HEK293 (cell line): ENCODE measurements around the gene VAV2.

Experiments used
- CTCF ChIA-PET: fragments of 350-600 bp; formaldehyde crosslinking; extraction: SDS; loops from one replicate; lab custom pipeline; 2021; ENCODE audit warnings: antibody characterized with exemption; lab: Yijun Ruan, JAX
- POLR2A ChIA-PET: fragments of 300-600 bp; formaldehyde crosslinking; extraction: SDS; loops from one replicate; lab custom pipeline; 2020; ENCODE audit warnings: antibody characterized with exemption, inconsistent platforms; lab: Yijun Ruan, JAX
- H3K27ac ChIP-seq: fragments of 200-500 bp; sonication (Bioruptor generic); 2 replicates; pipeline ENCODE4 v1.5.1; 2014; ENCODE audit warnings: low read depth, low read length, control low read depth, inconsistent platforms; ENCODE audit errors: extremely low read depth
- H3K36me3 ChIP-seq, 2 experiments: fragments of 200-500 bp in 1 of 2; sonication (Bioruptor generic) in 1 of 2; 1 replicate in 1 of 2; 2 replicates in 1 of 2; pipeline ENCODE4 v1.5.1; 2014 to 2017; ENCODE audit warnings: inconsistent platforms in 2 of 2, low read length in 2 of 2; ENCODE audit not compliant: control insufficient read depth in 2 of 2, insufficient read depth in 1 of 2
- H3K4me1 ChIP-seq: fragments of 200-500 bp; sonication (Bioruptor generic); 2 replicates; pipeline ENCODE4 v1.5.1; 2014; ENCODE audit warnings: mild to moderate bottlenecking, low read length, inconsistent platforms; ENCODE audit not compliant: control insufficient read depth, insufficient read depth
- H3K4me3 ChIP-seq: 2 replicates; pipeline ENCODE4 v1.5.1; 2011; ENCODE audit warnings: low read depth, mild to moderate bottlenecking, control low read depth, low read length, moderate library complexity
- H3K9me3 ChIP-seq: fragments of 200-500 bp; sonication (Bioruptor generic); 2 replicates; pipeline ENCODE4 v1.5.1; 2014; ENCODE audit warnings: low read depth, low read length, inconsistent platforms; ENCODE audit not compliant: control insufficient read depth, insufficient read depth
- GLIS2 ChIP-seq: fragments of 450-650 bp; formaldehyde crosslinking; IDR thresholded peaks from 2 replicates; pipeline ENCODE4 v1.5.1; 2016; ENCODE audit warnings: missing biosample characterization, missing genetic modification characterization
- IKZF3 ChIP-seq: fragments of 450-650 bp; IDR thresholded peaks from 2 replicates; pipeline ENCODE4 v1.5.0; 2018; ENCODE audit warnings: missing biosample characterization, mild to moderate bottlenecking, missing genetic modification characterization, moderate library complexity
- OSR2 ChIP-seq: fragments of 450-650 bp; formaldehyde crosslinking; IDR thresholded peaks from 2 replicates; pipeline ENCODE4 v1.5.1; 2016; ENCODE audit warnings: missing biosample characterization, missing genetic modification characterization
- OVOL3 ChIP-seq: fragments of 450-650 bp; formaldehyde crosslinking; IDR thresholded peaks from 2 replicates; pipeline ENCODE4 v1.5.1; 2016; ENCODE audit warnings: missing biosample characterization, missing genetic modification characterization
- ZBTB1 ChIP-seq: fragments of 450-650 bp; formaldehyde crosslinking; IDR thresholded peaks from 2 replicates; pipeline ENCODE4 v1.5.1; 2016; ENCODE audit warnings: missing biosample characterization, missing genetic modification characterization
- ZBTB8A ChIP-seq: fragments of 450-650 bp; formaldehyde crosslinking; IDR thresholded peaks from 2 replicates; pipeline ENCODE4 v1.5.1; 2016; ENCODE audit warnings: missing biosample characterization, missing genetic modification characterization
- ZNF121 ChIP-seq: fragments of 450-650 bp; formaldehyde crosslinking; IDR thresholded peaks from 2 replicates; pipeline ENCODE4 v1.5.1; 2016; ENCODE audit warnings: missing biosample characterization, missing genetic modification characterization
- ZNF155 ChIP-seq: fragments of 450-650 bp; formaldehyde crosslinking; IDR thresholded peaks from 2 replicates; pipeline ENCODE4 v1.5.1; 2016; ENCODE audit warnings: missing biosample characterization, missing genetic modification characterization
- ZNF239 ChIP-seq: fragments of 450-650 bp; formaldehyde crosslinking; IDR thresholded peaks from 2 replicates; pipeline ENCODE4 v1.5.1; 2016; ENCODE audit warnings: missing biosample characterization, missing genetic modification characterization
- ZNF324 ChIP-seq: fragments of 450-650 bp; formaldehyde crosslinking; IDR thresholded peaks from 2 replicates; pipeline ENCODE4 v1.5.1; 2016; ENCODE audit warnings: missing biosample characterization, missing genetic modification characterization
- ZNF423 ChIP-seq: fragments of 450-650 bp; formaldehyde crosslinking; IDR thresholded peaks from 2 replicates; pipeline ENCODE4 v1.5.1; 2016; ENCODE audit warnings: missing biosample characterization, missing genetic modification characterization
- ZNF558 ChIP-seq: fragments of 450-650 bp; formaldehyde crosslinking; IDR thresholded peaks from 2 replicates; pipeline ENCODE4 v1.5.1; 2016; ENCODE audit warnings: missing biosample characterization, missing genetic modification characterization
- ZNF664 ChIP-seq: fragments of 450-650 bp; formaldehyde crosslinking; IDR thresholded peaks from 2 replicates; pipeline ENCODE4 v1.5.1; 2016; ENCODE audit warnings: missing biosample characterization, missing genetic modification characterization
- ZNF776 ChIP-seq: fragments of 450-650 bp; formaldehyde crosslinking; IDR thresholded peaks from 2 replicates; pipeline ENCODE4 v1.5.0; 2017; ENCODE audit warnings: missing biosample characterization, missing genetic modification characterization, borderline replicate concordance
- ZNF785 ChIP-seq: fragments of 450-650 bp; formaldehyde crosslinking; IDR thresholded peaks from 2 replicates; pipeline ENCODE4 v1.5.1; 2016; ENCODE audit warnings: missing biosample characterization, missing genetic modification characterization
- ZSCAN16 ChIP-seq: fragments of 450-650 bp; formaldehyde crosslinking; IDR thresholded peaks from 2 replicates; pipeline ENCODE4 v1.5.1; 2016; ENCODE audit warnings: missing biosample characterization, missing genetic modification characterization
- TF ChIP-seq, protein P1 (sequence below): fragments of 450-650 bp; formaldehyde crosslinking; IDR thresholded peaks from 2 replicates; pipeline ENCODE4 v1.5.1; 2016; ENCODE audit warnings: missing biosample characterization, missing genetic modification characterization, low read depth
- TF ChIP-seq, protein P2 (sequence below): fragments of 450-650 bp; formaldehyde crosslinking; IDR thresholded peaks from 2 replicates; pipeline ENCODE4 v1.5.1; 2017; ENCODE audit warnings: missing biosample characterization, missing genetic modification characterization
- TF ChIP-seq, protein P3 (sequence below): fragments of 450-650 bp; formaldehyde crosslinking; IDR thresholded peaks from 2 replicates; pipeline ENCODE4; 2016; ENCODE audit warnings: missing biosample characterization, missing genetic modification characterization
- TF ChIP-seq, protein P4 (sequence below): fragments of 450-650 bp; formaldehyde crosslinking; IDR thresholded peaks from 2 replicates; pipeline ENCODE4 v1.5.1; 2016; ENCODE audit warnings: missing biosample characterization, missing genetic modification characterization

VAV2 gene

DNA sequence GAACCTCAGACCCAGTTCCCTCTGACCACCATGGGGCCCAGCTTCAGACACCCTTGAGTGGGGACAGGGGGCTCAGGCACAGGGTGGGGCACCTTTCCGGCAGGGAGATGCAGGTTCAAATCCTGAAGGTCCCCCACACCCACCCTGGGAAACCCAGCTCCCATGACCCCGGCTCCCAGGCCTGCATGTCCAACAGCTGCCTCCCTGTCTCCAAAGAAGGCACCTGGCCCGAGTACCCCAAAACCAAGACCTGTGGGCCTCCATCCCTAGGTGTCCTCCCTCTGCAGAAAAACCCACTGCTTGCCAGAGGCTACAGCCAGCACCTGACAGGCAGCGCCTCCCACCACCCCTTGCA lies 38.5 kb downstream of the VAV2 start (continued):
- TF ChIP-seq, protein P1, sequence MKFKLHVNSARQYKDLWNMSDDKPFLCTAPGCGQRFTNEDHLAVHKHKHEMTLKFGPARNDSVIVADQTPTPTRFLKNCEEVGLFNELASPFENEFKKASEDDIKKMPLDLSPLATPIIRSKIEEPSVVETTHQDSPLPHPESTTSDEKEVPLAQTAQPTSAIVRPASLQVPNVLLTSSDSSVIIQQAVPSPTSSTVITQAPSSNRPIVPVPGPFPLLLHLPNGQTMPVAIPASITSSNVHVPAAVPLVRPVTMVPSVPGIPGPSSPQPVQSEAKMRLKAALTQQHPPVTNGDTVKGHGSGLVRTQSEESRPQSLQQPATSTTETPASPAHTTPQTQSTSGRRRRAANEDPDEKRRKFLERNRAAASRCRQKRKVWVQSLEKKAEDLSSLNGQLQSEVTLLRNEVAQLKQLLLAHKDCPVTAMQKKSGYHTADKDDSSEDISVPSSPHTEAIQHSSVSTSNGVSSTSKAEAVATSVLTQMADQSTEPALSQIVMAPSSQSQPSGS (tag by site-specific recombination) = no peak
- TF ChIP-seq, protein P2, sequence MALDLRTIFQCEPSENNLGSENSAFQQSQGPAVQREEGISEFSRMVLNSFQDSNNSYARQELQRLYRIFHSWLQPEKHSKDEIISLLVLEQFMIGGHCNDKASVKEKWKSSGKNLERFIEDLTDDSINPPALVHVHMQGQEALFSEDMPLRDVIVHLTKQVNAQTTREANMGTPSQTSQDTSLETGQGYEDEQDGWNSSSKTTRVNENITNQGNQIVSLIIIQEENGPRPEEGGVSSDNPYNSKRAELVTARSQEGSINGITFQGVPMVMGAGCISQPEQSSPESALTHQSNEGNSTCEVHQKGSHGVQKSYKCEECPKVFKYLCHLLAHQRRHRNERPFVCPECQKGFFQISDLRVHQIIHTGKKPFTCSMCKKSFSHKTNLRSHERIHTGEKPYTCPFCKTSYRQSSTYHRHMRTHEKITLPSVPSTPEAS = no peak

DNA sequence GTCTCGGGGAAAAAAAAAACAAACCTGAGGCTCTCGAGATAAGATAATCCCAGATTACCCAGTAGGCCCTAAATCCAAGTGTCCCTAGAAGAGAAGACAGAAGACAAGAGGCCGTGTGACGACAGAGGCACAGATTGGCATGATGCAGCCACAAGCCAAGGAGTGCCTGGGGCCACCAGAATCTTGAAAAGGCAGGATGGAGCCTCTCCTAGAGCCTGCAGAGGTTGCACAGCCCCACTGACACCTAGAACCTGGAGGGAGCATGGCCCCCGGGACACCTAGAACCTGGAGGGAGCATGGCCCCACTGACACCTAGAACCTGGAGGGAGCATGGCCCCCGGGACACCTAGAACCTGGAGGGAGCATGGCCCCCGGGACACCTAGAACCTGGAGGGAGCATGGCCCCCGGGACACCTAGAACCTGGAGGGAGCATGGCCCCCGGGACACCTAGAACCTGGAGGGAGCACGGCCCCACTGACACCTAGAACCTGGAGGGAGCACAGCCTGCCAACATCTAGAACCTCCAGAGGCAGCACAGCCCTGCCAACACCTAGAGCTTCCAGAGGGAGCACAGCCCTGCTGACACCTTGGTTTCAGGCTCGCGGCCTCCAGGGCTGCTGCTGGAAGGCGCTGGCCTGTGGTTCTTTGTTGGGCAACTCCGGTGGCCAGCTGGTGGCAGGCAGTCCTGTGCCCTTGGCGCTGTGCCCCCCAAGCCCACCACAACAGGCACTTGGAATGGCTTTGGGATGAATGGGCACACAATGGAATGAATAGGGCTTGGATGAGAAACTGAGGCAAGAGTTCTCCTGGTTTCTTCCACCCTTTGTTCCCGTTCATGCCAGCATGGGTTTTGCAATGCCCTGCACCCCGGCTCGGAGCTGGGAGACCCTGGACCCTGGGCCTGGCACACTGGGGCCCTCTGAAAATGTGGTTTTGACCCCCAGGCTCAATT lies 39.2 kb downstream of the VAV2 start:
- Histone ChIP-seq H3K36me3 (no peaks in the 10 kb centered on the region), H3K9me3 (no peaks in the 10 kb centered on the region), H3K4me1 (no peaks in the 10 kb centered on the region), H3K27ac (no peak overlapping the region), H3K4me3 (no peak overlapping the region)
- POLR2A ChIA-PET = no interaction called here
- TF ChIP-seq ZBTB8A (tag by site-specific recombination) (peak; percentile 30; the same call in 1 of the 2 replicates), ZBTB1 (no peak), OSR2 (tag by site-specific recombination) (no peak)
- TF ChIP-seq, all 188 proteins: peak for 1
- CTCF ChIA-PET = no interaction called here

DNA sequence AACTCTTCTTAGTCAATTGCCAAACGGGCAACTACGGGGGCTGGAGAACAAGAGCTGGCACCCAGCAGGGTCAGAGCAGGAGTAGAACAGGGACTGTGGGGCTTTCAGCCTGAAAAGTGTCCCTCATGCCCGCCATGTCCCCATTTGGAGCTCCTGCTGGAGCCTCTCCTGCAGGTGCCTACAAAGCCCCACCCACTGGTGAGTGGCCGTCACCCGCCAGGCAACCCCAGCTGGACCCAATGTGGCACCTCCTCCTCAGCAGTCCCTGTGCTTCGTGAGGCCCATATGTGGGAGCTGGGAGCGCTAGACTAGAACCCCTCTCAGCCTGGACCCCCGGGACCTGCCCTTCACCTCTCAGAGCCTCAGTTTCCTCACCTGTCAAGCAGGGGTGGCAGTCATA lies 40.9 kb downstream of the VAV2 start:
- Histone ChIP-seq H3K27ac (no peak overlapping the region), H3K9me3 (no peaks in the 10 kb centered on the region), H3K36me3 (no peaks in the 10 kb centered on the region), H3K4me3 (no peak overlapping the region), H3K4me1 (no peaks in the 10 kb centered on the region)
- no peak for TF ChIP-seq ZNF239
- TF ChIP-seq ZNF664 (tag by site-specific recombination) = no peak
- TF ChIP-seq OVOL3 (tag by site-specific recombination) = no peak
- TF ChIP-seq ZBTB1 = no peak
- TF ChIP-seq, protein P3, sequence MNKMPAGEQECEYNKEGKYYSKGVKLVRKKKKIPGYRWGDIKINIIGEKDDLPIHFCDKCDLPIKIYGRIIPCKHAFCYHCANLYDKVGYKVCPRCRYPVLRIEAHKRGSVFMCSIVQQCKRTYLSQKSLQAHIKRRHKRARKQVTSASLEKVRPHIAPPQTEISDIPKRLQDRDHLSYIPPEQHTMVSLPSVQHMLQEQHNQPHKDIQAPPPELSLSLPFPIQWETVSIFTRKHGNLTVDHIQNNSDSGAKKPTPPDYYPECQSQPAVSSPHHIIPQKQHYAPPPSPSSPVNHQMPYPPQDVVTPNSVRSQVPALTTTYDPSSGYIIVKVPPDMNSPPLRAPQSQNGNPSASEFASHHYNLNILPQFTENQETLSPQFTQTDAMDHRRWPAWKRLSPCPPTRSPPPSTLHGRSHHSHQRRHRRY (tag by site-specific recombination) = no peak
- no peak for TF ChIP-seq IKZF3 (tag by site-specific recombination)
- TF ChIP-seq ZNF776 (tag by site-specific recombination) = no peak
- TF ChIP-seq ZSCAN16 (tag by site-specific recombination) = no peak
- no peak for TF ChIP-seq ZNF121 (tag by site-specific recombination)
- no peak for TF ChIP-seq GLIS2
- TF ChIP-seq ZNF155 = no peak
- ChIA-PET POLR2A (no interaction called here), CTCF (no interaction called here)

DNA sequence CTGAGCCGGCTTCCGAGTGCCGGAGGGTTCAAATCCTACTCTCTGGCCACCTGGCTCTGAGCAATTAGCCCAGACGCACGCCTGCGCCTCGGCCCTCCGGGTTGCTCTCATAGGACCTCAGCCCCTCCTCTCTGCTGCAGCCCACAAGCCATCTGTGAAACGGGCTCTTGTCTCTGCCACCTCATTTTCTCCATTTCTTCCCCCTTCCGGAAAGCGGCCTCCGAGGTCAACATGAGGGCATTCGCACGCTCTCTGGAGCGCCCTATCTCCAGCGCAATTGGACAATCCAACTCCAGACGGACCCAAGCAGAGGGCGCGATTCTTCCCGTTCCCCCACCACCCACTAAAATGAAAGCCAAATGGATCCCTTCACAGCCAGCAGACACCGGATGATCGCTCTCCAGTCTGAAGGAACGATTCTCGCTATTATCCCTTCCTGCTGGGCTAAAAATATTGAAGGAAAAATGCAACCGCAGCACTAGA lies 41.5 kb downstream of the VAV2 start:
- Histone ChIP-seq H3K9me3 (no peaks in the 10 kb centered on the region), H3K27ac (no peak overlapping the region), H3K36me3 (no peaks in the 10 kb centered on the region), H3K4me3 (no peak overlapping the region), H3K4me1 (no peaks in the 10 kb centered on the region)
- ChIA-PET POLR2A (no interaction called here), CTCF (no interaction called here)
- TF ChIP-seq, protein P4, sequence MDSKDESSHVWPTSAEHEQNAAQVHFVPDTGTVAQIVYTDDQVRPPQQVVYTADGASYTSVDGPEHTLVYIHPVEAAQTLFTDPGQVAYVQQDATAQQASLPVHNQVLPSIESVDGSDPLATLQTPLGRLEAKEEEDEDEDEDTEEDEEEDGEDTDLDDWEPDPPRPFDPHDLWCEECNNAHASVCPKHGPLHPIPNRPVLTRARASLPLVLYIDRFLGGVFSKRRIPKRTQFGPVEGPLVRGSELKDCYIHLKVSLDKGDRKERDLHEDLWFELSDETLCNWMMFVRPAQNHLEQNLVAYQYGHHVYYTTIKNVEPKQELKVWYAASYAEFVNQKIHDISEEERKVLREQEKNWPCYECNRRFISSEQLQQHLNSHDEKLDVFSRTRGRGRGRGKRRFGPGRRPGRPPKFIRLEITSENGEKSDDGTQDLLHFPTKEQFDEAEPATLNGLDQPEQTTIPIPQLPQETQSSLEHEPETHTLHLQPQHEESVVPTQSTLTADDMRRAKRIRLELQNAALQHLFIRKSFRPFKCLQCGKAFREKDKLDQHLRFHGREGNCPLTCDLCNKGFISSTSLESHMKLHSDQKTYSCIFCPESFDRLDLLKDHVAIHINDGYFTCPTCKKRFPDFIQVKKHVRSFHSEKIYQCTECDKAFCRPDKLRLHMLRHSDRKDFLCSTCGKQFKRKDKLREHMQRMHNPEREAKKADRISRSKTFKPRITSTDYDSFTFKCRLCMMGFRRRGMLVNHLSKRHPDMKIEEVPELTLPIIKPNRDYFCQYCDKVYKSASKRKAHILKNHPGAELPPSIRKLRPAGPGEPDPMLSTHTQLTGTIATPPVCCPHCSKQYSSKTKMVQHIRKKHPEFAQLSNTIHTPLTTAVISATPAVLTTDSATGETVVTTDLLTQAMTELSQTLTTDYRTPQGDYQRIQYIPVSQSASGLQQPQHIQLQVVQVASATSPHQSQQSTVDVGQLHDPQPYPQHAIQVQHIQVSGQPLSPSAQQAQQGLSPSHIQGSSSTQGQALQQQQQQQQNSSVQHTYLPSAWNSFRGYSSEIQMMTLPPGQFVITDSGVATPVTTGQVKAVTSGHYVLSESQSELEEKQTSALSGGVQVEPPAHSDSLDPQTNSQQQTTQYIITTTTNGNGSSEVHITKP = no peak
- TF ChIP-seq ZNF423 (tag by site-specific recombination) (no peak), ZNF558 (tag by site-specific recombination) (no peak), ZNF324 (tag by site-specific recombination) (no peak), ZNF785 (no peak)
- TF ChIP-seq, protein P2 = no peak
